Dermis blood vessel endothelial cell (primary cell): ENCODE results near the gene ADAMTS20. TPM values are rescaled to one million over a fixed set of nuclear protein-coding genes. Genes with fewer than 3 reads are reported as not detected.
A peak's percentile ranks its signal among the peaks of the same experiment; 100 is the strongest.
"Not testable (repeated sequence)": the region's sequence is repeated elsewhere in the genome, so short reads cannot be mapped to it uniquely, and the experiment has no call there.

Source experiments
- DNase-seq: peaks from one replicate; pipeline ENCODE4 v3.0.0; 2010
- total RNA-seq: library from RNA; depleted of rRNA; stranded (reverse); fragments of >200 nt; gene quantifications from 2 replicates; pipeline ENCODE4 v1.2.3, GENCODE V29; 2014

Gene ADAMTS20
- total RNA-seq, 1 donor from 2014 or later = not detected

DNA sequence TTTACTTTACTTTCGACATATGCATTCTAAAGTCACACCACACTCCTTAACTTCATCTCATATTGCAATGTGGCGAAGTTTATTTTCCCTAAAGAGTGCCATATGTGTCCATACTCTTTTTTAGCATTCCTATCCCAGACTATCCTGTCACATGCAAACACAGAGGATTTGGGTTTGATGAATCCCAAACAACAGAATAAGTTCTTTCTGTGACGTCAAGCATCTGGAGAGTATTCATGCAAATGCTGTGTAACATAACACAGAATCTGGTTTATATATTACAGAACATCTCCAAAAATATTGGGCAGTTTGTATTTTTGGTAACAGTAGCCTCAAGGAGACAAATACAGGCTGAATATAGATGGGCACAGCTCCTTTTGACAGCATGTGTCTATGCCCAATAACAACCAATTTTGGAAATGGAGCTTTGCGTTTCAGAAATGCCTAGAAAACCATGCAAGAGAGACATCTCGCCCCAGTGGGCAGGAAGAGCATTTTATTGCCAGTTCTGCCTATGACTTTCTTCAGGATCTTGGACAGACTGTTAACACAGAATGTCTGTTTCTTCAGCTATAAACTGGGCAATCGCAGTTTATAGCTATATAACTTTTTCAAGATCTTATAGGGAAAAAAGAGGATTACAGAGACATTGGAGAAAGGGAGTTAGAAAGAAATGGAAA is 190.8 kb downstream of the ADAMTS20 start:
- DNase-seq = no peak

DNA sequence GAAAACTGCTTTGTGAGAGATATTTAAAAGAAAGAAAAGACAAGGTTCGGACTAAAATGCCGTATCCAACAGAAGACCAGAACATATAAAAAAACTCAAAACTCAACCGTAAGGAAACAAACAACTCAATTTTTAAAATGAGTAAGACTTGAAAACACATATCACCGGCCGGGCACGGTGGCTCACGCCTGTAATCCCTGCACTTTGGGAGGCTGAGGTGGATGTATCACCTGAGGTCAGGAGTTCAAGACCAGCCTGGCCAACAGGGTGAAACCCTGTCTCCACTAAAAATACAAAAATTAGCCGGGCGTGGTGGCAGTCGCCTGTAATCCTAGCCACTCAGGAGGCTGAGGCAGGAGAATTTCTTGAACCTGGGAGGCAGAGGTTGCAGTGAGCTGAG is 192.0 kb downstream of the ADAMTS20 start:
- DNase-seq = not testable (repeated sequence)

DNA sequence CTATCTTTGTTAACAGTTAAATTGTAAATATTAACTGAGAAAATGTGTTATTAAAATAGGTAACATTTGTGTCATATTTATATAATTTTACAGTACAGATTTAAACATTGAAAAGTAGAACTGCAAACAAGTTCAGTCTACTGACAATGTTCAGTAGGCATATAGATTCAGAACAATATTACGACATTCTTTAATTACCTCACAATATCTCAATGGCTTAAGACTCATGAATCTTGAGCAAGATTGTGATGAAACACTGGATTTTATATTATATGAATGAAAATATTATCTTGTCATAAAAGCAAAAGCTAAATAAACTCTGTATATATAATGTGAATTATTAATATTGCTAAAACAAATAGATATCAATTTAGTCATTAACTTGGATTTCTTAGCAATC is 194.9 kb downstream of the ADAMTS20 start:
- DNase-seq = no peak

DNA sequence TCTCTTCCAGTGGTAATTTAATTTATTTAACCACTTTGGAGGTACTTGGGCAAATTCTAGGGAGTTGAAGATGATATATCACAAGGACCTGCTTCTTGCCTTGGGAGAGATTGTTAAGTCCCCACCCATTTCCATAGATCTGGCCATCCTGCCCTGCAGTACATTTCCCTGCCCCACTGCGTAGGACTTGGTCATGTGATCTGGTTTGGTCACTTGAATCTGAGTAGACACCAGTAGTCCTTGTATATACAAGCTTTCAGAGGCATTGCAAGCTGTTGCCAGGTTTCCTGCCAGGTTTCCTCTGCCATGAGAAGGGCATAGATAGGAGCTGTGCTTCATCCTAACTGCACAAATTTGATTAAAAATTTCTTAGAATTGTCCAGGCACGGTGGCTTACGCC is 200.0 kb downstream of the ADAMTS20 start:
- no peak for DNase-seq

DNA sequence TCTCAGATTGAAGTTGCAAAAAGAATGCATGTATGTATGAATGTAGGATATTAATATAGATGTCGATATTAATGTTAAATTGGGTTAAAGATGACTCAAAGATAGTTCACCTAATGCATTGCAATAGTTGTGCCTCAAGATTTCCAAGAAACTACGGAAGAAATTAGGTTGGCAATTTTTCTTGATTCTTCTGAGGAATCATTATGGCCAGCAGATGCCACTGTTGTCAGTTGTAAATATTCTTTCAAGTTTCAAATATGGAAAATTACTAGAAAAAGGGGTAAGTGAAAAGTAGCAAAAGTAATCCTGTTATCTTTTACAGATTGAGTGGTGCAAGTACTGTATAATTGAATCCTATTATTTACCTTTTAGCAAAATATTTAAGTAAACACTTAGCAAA is 202.1 kb downstream of the ADAMTS20 start:
- peak; percentile 20 for DNase-seq

DNA sequence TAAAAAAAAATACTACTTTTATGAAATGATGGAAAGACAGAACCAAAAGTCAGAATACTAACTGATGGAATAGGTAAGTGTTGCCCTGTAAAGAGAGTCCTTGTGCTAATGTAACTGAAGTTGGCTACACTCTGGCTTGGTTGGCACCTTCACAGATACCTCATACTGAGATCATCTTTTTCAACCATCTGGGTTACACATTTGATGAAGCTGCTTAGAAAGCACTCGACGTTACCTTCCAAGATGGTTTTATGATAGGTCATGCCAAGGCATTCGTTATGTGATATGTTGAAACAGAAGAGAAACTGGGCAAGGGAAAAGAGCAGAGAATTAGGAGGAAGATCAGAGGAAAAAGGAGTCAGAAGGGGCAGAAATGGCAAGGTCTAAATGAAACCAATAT is 203.8 kb downstream of the ADAMTS20 start:
- DNase-seq = no peak

DNA sequence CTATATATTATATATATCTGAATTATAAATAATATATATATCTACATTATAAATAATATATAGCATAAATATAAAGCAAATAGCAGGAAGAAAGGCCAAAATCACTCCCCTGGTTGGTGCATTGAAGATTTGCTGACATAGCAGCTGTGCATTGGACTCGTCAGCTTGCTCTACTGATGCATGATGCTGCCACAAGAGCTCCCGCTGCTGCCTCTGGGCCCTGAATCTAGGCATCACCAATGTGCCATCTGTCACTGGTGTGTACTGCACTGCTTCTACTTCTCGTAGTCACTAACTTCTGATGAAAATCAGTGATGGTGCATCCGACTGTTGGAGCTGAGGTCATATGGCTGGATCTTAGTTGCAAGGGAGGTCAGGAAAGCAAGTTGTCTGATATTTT is 205.0 kb downstream of the ADAMTS20 start:
- no peak for DNase-seq

DNA sequence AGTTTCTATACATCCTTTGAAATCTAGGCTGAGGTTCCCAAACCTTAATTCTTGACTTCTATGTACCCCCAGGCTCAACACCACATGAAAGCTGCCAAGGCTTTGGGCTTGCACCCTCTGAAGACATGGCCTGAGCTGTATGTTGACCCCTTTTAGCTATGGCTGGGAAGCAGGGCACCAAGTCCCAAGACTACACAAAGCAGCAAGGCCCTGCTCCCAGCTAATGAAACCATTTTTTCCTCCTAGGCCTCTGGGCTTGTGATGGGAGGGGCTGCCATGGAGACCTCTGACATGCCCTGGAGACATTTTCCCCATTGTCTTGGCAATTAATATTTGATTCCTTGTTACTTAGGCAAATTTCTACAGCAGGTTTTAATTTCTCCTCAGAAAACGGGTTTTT is 207.0 kb downstream of the ADAMTS20 start:
- no peak for DNase-seq

DNA sequence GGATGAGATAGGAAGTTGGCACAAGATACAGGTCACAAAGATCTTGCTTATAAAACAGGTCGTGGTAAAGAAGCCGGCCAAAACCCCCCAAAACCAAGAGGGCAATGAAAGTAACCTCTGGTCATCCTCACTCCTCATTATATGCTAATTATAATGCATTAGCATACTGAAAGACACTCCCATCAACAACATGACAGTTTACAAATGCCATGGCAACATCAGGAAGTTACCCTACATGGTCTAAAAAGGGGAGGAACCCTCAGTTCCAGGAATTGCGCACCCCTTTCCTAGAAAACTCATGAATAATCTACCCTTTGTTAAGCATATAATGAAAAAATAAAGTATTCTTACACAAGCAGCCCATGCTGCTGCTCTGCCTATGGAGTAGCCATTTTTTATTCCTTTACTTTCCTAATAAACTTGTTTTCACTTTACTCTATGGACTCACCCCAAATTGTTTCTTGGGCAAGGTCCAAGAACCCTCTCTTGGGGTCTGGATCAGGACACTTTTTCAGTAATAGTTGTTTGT is 210.2 kb downstream of the ADAMTS20 start:
- DNase-seq = not testable (repeated sequence)

DNA sequence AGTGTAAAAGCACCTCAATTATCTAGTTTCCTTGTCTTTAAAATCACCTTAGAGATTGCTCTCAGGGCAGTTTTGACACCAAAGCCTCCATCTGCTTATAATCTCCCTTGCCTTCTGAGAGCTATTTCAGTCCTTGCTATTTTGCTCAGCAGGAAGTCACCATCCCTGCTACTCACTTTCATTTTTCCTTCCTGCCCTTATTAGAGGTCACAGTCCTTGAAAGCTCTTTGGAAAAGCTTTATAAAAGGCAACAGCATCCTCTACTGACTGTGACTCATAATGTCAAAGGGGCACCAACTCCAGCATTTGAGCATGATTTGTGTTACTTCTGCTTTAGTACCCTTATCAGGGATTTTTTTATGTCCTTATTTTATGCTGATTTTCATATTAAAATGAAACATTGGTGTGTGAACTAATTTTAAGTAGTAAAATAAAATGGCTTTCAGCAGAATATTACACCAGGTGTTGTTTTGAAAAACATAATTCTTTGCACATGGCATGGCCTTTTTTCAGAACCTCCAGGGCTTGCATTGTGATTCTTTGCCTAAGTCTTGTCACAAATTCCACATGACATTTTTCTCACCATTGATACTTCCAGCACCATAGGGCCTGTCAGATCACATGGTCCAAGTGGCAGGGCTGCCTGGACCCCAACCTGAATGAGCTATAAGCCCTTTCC is 213.0 kb downstream of the ADAMTS20 start:
- DNase-seq = peak; percentile 65

DNA sequence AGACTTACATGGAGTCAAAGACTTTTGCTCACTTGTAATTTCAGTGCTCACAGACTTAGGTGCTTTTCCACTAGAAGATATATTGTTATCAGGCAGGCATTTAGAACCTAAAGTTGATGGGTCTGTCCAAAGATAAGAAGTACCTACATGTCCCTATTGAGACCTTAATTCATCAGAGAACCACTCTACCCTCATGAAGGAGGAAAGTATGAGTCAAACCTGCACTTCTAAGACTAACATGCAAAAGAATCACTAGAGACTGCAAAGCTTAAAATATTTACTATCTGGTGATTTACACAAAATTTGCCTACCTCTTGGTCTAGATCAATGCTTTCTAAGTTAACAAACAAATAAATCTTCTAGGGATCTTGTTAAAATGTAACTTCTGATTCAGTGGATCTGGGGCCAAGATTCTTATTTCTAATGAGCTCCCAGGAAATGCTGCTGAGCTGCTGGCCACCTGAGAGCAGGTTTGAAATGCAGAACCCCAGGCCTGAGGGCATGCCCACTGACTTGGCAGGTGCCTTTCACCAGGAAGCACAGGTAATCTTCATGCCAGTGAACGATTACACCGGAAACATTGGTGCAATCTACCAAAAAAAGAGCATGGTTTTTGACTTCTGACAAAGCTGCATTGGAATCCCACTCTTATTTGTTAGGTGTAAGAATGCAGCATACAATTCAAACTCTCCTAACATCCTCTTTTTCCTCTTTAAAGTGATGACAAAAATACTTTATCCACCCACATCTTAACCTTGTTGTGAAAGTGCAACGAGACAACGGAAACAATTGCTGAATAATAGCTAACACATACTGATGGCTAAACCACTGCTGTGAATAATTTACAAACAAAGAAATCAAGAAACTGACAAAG is 214.2 kb downstream of the ADAMTS20 start:
- DNase-seq = no peak

DNA sequence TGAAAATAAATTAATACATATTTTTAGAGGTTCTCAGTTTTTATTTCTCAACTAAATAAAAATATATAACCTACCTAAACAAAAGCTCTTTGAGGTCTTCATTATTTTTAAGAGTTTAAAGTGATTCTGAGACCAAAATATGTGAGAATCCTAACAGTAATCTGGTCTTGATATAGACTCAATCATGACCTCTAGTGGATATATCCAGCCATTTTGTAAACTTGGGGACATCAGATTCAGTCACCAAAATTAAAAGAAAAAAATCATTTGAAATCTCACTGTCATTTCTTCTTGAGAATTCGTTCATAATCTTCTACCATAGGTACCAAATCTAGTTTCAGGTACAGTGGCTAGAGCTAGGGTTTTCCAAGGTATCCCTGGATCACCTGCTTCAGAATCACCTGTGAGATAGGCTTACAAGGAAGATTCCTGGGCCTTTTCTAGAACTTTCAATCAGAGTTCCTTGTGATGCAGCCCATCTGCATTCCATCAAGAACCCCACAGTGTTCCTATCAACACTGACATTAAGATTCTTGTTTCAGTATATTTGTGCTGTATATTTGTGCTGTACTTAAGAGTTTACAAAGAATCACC is 214.9 kb downstream of the ADAMTS20 start:
- peak; percentile 61 for DNase-seq

DNA sequence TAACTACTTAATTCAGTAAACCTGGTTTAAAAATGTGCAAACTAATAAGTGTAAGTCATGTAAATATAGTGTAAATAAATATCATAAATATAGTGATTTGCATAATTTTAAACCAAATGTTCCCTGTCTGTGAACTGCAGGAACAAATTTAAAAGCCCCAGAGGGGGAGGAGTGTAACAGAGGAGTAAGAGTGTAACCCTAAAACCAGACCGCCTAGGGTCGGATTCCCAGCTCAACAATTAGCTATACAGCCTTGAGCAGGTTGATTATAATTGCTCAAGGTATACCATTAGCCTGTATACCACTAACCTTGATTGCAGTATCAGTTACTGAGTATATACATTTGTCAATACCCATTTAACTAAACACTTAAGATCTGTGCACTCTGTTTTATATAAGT is 218.4 kb downstream of the ADAMTS20 start:
- no peak for DNase-seq

DNA sequence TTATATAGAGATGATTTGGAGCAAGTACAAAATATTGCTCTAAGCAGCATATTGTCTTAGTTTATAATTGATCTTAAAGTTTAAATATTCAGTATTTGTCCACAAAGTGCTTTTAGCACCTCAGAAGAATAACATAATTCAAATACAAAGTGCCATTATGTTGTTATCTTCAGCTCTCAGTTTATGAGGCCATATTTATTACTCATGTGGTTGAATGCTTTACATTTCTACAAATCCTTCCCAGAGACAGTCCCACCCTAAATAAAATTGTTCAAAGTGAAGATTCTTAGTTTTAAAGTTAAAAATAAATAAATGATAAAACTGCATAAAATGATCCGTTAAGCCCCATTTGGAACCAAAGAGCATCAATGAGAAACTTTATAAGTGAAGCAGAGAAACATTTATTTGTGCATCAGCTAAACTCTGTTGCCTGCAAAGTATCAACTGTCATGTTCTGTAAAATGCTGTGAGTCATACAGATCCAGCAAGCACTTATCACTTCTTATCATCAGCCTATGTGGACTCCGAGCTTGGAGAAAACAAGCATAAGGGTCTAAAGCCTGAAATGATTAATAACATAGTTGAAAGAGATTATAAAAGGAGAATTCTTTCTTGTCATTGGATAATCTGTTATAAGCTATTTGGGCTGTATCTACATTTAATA is 218.9 kb downstream of the ADAMTS20 start:
- peak; percentile 26 for DNase-seq

DNA sequence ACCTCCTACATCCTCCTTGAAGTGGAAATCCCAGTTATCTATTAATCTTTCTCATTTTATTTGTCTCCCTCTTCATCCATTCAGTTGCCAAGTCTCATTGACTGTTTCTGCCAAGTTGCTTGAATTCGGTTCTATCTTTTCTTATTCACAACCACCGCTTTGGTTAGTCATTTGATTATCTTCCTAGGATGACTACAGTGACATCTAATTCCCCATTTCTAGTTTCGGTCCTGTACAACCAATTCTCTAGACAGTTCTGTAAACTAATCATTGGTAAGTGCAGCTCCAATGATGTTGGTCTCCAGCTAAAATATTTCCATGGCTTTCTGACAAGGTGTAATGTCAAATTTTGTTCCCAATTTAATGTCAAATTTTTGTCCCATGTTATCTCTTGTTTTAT is 220.1 kb downstream of the ADAMTS20 start:
- DNase-seq = no peak

DNA sequence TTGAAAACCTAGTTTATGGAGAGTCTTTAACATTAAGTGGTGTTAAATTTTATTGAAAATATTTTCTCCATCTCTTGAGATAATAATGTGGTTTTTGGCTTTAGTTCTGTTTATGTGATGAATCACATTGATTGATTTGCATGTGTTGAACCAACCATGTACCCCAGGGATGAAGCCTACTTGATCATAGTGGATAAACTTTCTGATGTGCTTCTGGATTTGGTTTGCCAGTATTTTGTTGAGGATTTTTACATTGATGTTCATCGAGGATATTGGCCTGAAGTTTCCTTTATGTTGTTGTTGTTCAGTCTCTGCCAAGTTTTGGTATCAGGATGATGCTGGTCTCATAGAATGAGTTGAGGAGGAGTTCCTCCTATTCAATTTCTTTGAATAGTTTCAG is 222.6 kb downstream of the ADAMTS20 start:
- DNase-seq = no peak

DNA sequence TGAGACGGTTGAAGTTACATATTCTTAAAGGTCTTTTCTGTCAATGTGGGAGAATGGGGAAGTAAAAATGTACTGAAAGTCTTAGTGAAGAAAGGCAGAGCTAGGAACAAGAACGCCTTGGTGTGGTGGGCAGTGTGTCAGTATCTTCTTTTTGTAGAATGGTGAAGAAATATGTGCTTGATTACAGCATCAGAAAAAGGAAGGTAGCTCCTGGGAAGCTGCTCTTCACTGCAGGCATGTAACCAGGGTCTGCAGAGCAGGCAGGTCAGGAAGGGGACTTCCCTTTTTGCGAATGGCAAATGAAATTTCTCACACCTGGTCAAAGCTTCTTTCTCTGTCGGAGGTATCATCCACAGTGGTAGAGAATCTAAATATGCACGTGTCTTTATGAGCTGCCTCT is 226.2 kb downstream of the ADAMTS20 start:
- DNase-seq = no peak

DNA sequence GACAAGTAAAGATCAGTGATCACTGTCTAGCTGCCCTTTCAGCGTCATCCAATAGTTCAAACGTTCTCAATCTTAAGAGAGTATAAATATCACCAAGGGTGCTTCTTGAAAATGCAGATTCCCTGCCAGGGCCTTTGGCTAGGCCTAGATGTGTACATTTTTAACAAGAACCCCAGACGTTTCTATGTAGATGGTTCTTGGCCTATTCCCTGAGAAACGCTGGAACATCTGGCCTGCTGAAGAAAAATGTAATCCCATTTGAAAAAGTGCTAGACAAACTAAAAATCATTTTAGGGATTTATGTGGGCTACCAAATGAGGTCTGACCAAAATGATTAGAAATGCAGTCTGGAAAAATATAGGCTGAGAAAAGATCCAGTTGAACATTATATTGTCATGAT is 231.7 kb downstream of the ADAMTS20 start:
- DNase-seq = no peak

DNA sequence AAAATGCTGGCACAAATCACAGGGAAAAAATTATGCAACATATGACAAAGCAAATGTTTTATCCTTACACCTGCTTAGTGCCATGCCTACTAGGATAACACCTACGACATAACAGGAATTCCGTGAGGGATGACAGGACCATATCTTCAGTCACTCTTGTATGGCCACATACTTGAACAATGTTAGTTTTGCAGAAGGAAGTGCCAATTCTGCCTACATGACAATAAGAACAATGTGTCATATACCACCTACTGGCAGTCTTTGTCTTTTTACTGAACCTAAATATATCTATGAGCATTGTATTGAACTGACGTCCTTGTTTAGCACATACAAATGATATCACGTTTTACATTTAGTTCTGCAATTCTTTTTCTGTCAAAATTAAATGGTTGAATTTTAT is 234.0 kb downstream of the ADAMTS20 start:
- DNase-seq = peak; percentile 6

DNA sequence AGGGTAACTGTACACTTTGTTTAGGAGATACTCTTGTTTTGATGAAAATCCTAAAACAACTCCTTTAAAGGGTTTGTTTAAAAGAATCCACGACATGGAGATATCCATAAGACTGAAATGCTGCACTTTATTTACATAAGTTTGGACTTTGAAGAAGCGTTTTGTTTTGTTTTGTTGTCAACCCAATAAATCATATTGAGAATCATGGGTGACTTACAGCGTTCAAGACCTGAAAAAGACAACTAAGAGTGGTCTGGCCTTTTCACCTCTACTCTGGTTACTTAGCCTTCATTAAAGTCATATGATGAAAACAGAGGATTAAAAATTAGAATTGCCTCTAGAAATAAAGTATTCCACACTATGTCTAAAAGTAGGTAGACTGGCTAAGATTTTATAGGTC is 234.8 kb downstream of the ADAMTS20 start:
- no peak for DNase-seq

DNA sequence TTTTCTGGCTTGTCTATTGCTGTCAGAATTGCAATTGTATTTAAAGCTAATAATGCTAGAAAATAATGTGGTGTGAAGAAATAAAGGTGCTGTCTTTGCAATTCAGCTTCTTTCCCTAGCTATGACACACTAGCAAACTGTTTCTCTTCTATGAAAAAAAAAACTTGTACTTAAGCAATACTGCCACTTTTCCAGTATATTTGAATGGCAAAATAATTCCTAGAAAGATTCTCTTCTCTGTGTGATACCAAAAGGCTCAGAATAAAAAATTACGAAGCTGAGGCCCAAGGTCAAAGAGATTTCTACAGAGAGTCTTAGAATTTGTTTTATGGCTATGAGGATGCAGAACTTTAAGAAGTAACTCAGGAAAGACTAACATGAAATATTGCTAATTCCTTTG is 235.5 kb downstream of the ADAMTS20 start:
- DNase-seq = no peak

DNA sequence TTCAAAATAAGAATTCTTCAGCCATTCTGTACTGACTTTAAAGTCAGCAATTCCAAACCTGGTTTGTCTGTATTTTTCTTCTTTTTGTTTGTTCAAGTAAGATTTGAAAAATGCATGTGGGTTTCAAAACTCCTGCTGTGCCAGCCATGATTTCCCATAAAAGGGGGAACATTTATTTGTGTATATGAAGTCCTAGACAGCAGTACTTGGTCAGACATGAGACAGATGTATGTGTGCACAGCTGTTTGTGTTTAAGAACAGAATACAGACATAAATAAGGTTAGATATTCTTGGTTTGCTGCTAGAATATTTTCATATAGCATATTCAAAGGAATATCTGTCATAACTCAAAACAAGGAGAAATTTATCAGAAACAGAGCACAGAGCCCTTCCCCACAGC is 236.0 kb downstream of the ADAMTS20 start:
- no peak for DNase-seq
